CMK (cell line): Measurements from ENCODE around the gene GPD1L.
"Not testable (repeated sequence)": the region's sequence is repeated elsewhere in the genome, so short reads cannot be mapped to it uniquely, and the experiment has no call there.

Experiments
- DNase-seq: peaks from one replicate; pipeline ENCODE4 v3.0.0-alpha.2; 2010; ENCODE audit warnings: low read depth

The GPD1L gene

DNA sequence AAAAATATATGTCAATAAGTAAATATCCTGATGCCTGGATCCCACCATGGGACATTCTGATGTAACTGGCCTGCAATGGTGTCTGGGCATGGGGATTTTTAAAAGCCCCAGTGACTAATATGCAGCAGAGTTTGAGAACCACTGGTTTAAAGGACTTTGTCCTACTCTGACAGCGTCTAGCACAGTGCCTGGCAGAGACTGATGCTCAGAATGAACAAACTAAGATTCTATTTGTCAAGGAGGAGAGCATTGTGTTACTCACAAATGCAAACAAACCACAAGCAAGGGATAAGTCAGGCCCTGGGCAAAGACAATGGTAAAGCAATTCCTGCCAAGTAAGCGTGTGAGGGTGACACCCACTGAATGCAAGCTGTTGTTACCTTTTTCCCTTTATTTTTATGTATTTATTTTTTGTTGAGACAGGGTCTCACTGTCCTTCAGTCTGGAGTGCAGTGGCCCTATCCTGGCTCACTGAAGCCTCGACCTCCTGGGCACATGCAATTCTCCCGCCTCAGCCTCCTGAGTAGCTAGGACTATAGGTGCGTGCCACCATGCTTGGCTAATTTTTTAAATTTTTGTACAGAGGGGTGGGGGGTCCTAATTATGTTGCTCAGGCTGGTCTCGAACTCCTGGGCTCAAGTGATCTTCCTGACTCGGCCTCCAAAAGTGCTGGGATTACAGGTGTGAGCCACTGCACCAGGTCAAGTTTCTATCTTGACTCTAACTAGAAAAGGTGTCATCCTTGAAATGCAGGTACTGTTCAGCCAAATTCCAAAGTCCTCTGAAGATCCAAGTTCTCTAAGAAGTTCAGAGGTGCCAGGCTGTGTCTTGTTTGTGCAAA is 909 bp upstream of the GPD1L start:
- no peak for DNase-seq

DNA sequence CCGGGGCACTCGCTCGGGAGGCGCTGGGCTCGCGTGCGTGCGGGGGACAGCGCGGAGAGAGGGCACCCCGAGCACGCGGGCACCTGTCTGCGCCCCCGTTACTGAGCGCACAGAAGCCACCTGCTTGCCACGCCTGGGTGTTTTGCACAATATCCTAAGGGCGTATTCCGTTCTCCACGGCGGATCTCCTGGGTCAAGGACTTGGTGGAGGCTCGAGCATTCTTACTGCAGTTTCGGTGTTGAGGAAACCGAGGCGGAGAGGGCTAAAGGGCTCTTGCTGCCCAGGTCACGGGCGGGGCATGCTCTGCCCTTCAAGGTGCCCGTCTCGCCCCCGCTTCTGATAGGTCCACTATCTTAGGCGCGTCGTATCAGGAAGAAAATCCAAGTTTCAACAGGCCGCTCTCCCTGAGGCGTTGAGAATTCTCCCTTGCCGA is 526 bp downstream of the GPD1L start:
- no peak for DNase-seq

DNA sequence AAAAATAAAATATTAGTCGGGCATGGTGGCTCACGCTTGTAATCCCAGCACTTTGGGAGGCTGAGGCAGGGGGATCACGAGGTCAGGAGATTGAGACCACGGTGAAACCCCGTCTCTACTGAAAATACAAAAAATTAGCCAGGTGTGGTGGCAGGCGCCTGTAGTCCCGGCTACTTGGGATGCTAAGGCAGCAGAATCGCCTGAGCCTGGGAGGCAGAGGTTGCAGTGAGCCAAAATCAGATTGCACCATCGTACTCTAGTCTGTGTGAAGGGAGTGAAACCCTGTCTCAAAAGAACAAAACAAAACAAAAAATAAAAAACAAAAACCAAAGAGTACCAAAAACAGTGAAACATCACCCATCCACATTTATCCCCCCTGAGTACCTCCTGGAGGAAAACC is 1.8 kb downstream of the GPD1L start:
- DNase-seq = not testable (repeated sequence)

DNA sequence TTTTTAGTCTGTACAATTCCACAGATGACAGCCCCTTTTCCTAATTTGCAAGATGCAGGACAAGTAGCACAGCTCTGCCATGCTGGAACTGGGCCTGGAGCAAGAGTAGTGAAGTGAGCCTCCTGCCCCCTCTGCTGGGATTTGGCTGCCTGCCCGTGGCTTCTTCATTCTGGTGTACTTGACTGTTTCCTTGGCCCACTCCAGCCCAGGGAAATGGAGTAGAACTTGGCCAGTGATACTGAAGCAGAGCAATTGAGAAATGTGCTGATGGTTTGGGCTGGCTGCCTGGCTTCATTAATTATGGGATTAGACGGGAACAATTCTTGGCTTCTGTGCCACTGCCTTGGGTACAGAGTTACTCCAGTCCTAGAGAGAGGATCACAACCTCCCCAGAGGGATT is 2.8 kb downstream of the GPD1L start:
- DNase-seq = no peak

DNA sequence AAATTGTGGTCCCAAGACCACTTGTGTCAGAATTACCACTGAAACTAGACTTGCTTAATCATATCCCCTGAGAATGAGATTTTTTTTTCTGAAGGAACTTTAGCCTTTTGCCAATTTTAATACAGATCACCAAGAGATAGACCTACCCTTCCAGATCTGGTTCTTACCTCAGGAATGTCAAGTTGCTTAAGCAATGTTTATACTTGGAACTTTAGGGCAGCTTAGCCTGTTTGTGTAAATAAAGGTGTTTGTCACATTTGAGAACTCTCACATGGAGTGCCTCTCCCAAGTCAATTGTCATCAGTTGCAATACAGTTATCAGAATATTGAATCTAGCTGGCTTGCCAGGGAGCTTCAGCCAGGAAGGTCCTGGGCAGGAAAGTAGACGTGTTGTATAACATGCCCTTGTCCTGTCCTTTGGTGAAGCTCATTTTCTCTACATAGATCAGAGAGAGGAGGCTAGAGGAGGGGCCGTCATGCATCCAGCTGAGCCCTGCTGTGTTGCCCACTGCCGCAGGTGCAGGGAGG is 3.9 kb downstream of the GPD1L start:
- no peak for DNase-seq

DNA sequence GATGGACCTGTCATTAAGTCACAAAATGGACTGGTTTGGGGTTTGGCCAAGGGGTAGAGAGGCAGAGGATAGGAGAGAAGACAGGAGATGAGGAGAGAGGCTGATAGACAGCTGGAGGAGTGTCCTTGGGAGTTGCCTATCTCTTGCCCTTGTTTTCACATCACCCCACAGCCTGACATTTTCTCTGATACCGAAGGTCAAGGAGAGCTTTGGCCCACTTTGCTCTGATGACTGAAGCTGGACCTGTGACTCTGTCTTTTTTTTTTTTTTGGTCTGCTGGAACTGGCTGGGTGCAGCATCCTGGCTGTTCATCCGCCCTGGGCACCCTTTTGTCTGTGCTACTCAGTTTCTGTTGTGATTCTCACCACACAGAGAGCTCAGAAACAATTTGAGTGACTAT is 5.1 kb downstream of the GPD1L start:
- no peak for DNase-seq

DNA sequence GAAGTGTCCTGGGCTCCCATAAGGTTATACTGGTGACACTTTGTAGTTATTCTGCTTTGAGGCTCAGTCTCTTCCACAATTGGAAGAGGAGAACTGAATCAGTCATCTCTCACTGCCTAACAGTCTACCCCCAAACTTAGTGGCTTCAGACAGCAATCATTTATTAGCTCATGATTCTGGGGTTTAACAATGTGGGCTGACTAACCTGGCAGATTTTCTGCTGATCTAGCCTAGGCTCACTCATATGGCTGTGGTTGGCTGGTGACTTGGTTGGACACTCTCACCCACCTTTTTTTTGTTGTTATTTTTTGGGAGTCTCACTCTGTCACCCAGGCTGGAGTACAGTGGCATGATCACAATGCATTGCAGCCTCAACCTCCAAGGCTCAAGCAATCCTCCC is 7.1 kb downstream of the GPD1L start:
- no peak for DNase-seq

DNA sequence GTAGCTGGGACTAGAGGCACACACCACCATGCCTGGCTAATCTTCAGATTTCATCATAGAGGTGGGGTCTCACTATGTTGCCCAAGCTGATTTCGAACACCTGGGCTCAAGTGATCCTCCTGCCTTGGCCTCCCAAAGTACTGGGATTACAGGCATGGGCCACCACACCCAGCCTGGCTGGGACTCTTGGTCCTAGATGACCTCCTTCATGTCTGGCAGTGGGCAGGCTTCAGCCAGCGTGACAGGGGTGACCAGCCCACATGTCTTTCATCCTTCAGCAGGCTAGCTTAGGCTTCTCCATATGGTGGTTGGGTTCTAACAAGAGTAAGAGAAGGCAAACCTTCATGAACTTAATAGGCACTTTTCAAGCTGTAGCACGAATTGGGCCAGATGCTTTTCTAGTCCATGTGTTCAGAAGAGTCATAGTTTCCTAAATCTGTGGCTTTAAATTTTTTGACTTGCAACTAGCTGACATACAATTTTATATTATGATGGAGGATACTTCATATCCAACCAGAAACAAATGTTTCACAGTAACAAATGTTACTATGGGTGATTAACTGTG is 7.6 kb downstream of the GPD1L start:
- DNase-seq = no peak

DNA sequence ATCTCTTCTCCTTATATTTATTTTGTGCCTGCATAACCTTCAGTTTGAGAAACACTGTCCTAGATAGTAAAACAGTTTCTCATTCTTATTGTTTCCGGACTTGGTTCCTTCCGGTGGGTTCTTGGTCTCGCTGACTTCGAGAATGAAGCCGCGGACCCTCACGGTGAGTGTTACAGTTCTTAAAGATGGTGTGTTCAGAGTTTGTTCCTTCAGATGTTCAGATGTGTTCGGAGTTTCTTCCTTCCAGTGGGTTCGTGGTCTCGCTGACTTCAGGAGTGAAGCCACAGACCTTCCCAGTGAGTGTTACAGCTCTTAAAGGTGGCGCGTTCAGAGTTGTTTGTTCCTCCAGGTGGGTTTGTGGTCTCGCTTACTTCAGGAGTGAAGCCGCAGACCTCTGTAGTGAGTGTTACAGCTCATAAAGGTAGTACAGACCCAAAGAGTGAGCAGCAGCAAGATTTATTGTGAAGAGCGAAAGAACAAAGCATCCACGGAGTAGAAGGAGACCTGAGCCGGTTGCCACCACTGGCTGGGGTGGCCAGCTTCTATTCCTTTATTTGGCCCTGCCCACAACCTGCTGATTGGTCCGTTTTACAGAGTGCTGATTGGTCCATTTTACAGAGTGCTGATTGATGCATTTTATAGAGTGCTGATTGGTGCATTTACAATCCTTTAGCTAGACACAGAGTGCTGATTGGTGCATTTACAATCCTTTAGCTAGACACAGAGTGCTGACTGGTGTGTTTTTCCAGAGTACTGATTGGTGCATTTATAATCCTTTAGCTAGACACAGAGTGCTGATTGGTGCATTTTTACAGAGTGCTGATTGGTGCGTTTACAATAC is 8.3 kb downstream of the GPD1L start:
- not testable (repeated sequence) for DNase-seq

DNA sequence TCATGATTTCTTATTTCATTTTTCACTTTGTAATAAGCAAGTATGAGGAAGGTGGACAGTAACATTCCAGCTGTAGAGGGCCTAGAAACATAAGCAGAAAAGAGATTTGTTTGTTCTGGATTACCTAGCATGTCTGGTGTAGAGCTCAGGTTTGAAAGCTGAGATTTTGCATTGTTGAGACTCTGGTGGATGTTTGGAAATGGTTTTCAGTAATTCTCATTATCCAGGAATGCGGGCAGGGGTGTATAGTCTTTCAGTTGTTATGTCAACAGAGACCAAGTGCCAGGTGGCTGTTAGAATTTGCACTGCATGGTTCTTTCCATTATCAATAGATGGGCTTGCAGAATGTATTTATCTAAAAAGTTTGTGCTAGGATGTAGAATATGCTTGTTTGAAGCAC is 10.9 kb downstream of the GPD1L start:
- no peak for DNase-seq

DNA sequence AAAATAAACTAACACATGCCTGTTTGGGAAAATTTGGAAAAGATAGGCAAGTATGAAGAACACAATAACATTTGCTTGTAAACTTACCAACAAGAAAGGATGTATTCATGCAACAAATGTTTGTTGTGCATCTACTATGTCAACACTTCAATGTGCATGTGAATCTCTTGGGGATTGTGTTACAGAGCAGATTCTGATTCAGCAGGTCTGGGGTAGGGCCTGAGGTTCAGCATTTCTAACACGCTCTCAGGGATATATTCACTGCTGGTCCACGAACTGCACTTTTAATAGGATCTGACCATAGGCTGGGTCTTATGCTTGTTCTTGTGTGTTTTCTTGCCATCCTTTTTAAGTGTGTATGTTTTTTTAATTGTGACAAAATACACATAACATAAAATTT is 11.8 kb downstream of the GPD1L start:
- DNase-seq = no peak

DNA sequence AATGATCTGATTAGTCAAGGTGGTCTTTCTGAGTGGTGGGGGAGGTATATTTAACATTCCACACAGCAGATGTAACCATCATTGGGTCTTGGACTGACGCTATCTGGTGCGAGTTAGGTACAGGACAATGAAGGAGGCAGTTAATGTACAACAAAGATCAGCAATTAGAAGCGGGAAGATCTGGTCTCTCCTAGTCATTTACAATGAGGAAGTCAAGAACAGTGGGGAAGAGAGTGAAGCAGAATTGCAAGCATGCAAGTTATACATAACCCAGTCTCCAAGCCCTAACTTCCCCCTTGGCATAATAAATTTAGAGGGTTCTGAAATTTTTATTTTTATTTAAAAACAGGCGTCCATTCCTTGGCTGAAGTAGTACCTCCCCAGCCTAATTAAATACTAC is 14.1 kb downstream of the GPD1L start:
- DNase-seq = no peak

DNA sequence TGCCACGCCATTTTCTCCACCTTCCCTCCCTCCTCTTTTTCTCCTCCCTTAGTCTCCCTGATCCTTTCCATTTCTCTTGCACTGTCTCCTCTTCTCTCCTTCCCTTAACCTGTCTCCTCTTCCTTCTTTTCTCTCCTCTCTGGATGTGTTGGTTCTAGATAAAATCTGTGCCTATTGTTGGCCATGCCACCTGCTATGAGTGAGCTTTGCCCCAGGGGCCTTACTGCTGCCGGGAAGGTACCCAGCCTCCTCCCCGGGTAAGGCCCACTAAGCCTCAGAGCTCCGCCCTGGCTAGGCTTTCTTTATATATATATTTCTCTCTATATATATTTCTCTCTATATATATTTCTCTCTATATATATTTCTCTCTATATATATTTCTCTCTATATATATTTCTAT is 14.7 kb downstream of the GPD1L start:
- no peak for DNase-seq

DNA sequence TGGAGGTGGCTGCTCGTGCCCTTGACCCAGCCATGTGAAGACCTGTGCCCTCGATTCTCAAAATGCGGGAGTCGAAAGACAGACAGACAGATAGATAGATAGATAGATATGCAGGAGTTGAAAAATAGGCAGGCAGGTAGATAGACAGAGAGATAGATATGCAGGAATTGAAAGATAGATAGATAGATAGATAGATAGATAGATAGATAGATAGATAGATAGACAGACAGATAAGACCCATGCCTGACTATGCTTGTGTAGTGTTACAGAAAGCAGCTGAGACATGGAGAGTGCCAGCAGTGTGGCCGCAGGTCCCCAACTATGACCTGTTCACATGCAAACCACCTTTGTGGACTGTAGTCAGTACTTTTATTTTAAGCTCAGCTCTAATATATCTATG is 17.2 kb downstream of the GPD1L start:
- no peak for DNase-seq

DNA sequence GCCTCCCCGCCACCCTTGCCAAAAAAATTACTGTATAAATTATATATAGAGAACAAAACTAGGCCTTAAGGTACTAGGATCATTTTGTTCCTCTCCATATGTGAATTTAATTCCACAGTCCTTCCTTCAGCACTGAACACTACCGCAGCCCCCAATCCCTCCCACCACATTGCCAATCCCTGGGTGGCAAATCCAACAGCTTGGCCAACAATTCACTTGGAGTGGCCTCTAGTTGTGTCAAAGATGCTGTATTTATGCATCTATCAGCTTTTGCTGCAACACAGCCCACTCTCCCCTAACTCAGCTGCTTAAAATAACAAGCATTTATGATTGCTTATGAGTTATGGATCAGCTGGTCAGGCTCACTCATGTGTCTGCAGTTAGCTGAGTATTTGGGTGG is 18.6 kb downstream of the GPD1L start:
- DNase-seq = no peak

DNA sequence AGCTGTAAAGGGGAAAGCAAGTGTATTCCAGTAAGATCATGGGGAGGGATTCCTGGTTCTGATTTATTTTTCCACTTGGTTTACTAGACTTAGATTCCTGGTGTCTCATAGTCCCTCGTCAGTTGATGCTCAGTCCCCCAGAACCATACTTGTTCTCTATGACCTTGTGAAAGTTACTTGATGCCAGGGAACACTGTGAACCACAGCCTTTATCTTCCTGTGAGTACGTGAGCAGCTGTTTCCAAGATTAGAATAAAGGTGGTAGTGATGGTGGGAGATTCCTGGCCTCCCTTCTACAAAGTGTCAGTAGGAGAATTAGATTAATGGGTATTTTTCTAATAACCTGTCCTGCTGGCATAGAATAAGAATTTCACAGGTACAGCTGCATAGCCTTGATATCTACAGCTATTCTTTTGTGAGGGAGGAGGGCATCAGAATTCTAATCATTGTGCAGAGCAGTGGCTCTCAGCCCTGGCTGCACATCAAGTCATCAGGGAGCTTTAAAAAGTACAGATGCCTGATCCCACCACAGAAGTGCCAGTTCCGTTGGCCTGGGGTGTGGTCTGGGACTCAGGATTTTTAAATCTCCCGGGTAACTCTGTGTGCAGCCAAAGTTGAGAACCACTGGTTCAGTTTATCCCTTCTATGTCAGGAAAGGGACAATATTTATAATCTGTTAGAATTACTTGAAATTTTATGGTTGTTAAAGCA is 20.0 kb downstream of the GPD1L start:
- no peak for DNase-seq

DNA sequence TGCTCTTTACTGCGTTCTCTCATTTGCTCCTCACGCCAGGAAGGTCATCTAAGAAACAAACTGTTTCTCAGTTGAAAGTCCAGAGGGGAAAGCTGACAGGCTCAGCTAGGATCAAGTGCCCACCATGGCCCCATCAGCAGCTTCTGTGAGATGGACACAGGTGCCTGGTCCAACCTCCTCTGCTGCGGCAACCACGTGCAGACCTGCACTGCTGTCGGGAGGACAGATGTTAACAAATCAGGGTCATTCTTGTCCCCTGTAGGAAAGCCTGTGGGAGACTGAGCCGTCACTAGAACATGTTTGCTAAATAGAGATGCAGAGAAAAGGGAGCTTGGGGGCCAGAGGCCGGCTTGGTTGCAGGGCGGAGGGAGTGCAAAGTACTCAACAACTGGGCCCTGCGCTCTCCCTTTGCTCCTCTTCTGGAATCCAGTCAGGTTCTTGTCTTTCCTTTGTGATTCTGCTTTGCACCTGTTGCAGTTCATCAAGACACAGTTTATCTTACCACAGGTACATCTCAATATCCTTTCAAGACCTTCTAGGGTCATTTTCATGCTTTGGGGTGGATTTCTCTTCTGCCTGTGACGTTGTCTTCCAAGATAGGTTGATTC is 20.9 kb downstream of the GPD1L start:
- no peak for DNase-seq

DNA sequence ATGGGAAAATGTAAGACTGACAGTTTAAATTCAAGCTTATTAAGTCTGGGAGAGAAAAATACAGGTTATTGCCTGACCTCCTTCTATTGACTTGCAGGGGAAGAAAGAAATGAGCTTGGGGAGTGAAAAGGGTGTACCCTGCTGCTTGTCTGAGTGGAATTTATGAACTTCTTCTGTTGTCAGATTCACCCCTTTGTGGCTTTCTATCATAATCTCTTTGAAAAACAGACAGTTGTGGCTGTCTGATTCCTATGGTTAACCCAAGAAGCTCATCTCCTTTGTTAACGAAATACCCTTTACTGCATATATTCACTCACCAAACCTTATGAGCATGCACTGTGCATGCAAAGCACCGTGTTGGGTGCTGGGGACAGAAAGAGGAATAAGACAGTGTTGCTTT is 22.5 kb downstream of the GPD1L start:
- no peak for DNase-seq

DNA sequence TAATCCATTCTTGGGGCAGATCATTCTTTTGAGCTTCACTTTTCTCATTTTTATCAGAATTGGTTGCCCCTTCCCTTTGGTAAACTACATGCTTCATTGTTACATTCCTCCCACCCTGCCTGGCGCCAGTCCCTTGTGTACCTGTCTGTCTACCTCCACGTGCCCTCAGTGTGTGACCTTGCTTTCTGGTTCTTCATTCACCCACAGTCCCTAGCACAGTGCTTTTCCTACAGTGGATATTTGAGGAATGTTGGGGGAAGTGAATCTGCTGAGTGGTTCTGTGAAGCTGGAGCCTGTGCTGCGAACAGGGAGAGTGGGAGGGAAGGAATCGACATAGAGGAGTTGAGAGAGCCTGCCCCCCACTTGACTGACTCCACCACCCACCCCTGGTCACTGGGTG is 23.4 kb downstream of the GPD1L start:
- no peak for DNase-seq

DNA sequence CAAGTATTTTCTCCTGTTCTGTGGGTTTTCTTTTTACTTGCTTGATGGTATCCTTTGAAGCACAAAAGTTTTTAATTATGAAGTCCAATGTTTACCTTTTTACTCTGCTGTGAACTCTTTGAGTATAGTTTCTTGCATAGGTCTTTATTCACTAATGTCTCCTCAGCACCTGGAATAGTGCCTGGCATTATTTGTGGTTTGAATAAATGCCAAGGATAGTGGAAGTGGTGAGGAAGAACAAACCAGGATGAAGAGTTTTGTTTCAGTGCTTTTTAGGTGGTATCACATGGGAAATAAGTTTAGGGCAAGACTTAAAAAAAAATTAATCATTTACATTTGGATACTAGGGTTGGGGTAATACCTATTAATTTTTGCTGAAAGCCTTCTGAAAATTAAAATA is 25.7 kb downstream of the GPD1L start:
- no peak for DNase-seq

DNA sequence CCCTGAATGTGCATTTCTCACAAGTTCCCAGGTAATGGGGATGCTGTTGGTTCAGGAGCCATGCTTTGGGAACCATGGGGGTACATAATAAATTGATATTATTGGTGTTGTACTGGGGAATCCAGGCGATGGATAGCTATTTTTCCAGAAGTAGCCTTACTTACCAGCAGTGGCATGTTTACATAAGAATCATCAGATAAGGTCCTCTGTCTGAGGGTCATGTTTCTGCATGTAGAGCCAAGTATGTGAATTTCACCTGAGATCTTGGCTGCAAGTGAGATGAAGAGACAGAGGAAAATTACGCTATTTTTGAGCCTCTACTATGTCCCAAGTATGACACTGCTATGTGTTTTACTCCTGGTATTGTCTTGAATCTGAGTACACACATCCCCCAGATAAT is 26.3 kb downstream of the GPD1L start:
- DNase-seq = no peak

DNA sequence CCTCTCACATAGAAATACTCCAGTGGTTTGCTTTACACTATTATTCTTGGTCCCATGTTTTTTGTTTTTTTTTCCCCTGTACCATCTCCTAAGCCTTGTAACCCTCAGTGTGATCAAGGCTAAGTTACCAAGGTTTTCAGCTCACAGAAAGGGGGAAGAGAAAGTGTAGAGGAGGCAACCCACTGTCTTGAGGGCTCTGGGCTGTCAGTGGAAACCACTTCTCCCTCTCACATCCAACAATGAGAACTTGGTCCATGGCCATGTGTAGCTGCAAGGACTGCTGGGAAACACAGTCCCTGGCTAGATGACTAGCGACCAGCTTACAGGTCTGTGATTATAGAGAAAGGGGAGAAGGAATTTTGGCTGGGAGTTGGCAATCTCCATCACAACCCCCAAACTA is 30.3 kb downstream of the GPD1L start:
- no peak for DNase-seq
